ENCODE measurements around the gene ZNF599. TPM values are rescaled to one million over a fixed set of nuclear protein-coding genes. Genes with fewer than 3 reads are reported as not detected.

Gene ZNF599
- total RNA-seq, 1 experiment from 2014 or later, result 9.0 TPM

GRCh38 chr19:34731019-34731829 lies 41.8 kb downstream of the ZNF599 start:
- Histone ChIP-seq H3K4me3 (no peak overlapping the region), H3K36me3 (no peaks in the 10 kb centered on the region), H3K27me3 (no peaks in the 10 kb centered on the region), H3K9me3 (replicated peaks) (0 out of 2 replicates have a peak, but pooled peaks cover 4% of the 10 kb centered on the region), H3K4me1 (no peaks in the 10 kb centered on the region), H3K27ac (no peak overlapping the region)
- DNase-seq, result no peak

DNA sequence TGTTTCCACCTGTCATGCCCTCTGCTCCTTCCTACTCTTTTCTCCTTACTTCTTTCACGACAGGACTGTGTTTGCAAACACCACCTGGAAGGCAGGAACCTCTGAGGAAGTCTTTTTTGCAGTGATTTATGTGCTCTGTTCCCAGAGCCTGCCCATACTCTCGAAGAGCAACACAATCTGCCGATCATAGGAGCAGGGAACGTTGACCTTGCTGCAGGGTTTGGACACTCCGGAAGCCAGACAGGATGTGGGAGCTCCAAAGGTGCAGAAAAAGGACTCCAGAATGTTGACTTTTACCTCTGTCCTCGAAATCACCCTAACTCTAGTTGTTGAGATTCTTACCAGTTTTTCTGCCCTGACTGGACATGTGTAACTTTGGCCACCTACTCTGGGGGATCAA lies 47.6 kb downstream of the ZNF599 start:
- Histone ChIP-seq H3K4me3 (no peak overlapping the region), H3K27me3 (no peaks in the 10 kb centered on the region; the same call in 1 of the 2 replicates), H3K27ac (no peak overlapping the region), H3K9me3 (replicated peaks) (no peaks in the 10 kb centered on the region), H3K36me3 (no peaks in the 10 kb centered on the region), H3K4me1 (no peaks in the 10 kb centered on the region)
- DNase-seq, result no peak

DNA sequence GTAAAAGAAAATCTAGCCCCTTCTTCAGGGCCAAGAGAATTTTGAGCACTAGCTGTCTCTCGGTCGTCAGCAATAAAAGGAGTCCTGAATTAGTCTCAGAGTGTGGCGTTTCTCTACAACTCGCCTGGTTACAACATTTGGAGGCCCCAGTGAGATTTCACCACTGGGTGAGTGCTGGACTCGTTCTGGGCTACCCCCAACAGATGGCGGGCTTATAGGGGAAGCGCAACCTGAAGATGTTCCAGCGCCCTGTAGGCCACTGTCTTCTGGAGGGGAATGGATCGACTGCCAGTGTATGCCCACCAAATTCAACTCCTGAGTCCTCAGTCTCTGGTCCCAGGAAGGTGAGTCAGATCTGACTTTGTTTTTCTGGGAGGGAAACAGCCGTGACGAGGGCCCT lies 50.7 kb downstream of the ZNF599 start:
- no peak for DNase-seq
- Histone ChIP-seq H3K9me3 (replicated peaks) (no peaks in the 10 kb centered on the region), H3K36me3 (no peaks in the 10 kb centered on the region), H3K27ac (no peak overlapping the region), H3K4me3 (no peak overlapping the region), H3K27me3 (no peaks in the 10 kb centered on the region; the same call in 1 of the 2 replicates), H3K4me1 (no peaks in the 10 kb centered on the region)

- no peak for DNase-seq
- Histone ChIP-seq H3K4me3 (no peak overlapping the region), H3K36me3 (no peaks in the 10 kb centered on the region), H3K9me3 (replicated peaks) (peaks cover 3% of the 10 kb centered on the region; the same call in 1 of the 2 replicates), H3K27ac (no peak overlapping the region), H3K27me3 (no peaks in the 10 kb centered on the region), H3K4me1 (no peaks in the 10 kb centered on the region)
Observed at GRCh38 chr19:34715357-34715756, 57.7 kb downstream of the ZNF599 start.

DNA sequence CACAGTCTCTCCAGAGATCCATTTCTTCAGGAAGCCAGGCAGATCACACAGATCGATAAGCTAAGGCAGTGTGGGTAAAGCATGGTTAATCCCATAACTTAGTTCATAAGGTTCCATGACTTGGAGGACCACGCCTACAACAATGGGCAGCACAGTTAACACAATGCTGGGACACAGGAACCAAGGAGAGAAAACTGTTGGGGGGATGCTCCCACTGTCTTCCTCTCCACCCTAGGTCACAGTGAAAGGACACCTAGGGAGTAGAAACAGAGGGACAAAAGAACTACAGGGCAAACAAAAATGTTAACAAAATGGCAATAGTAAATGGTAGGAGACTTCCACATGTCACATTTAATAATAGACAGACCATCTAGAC lies 59.8 kb downstream of the ZNF599 start:
- Histone ChIP-seq H3K27me3 (no peaks in the 10 kb centered on the region), H3K4me1 (no peaks in the 10 kb centered on the region), H3K36me3 (no peaks in the 10 kb centered on the region), H3K27ac (no peak overlapping the region), H3K9me3 (replicated peaks) (peaks cover 3% of the 10 kb centered on the region; the same call in 1 of the 2 replicates), H3K4me3 (no peak overlapping the region)
- DNase-seq, result no peak

DNA sequence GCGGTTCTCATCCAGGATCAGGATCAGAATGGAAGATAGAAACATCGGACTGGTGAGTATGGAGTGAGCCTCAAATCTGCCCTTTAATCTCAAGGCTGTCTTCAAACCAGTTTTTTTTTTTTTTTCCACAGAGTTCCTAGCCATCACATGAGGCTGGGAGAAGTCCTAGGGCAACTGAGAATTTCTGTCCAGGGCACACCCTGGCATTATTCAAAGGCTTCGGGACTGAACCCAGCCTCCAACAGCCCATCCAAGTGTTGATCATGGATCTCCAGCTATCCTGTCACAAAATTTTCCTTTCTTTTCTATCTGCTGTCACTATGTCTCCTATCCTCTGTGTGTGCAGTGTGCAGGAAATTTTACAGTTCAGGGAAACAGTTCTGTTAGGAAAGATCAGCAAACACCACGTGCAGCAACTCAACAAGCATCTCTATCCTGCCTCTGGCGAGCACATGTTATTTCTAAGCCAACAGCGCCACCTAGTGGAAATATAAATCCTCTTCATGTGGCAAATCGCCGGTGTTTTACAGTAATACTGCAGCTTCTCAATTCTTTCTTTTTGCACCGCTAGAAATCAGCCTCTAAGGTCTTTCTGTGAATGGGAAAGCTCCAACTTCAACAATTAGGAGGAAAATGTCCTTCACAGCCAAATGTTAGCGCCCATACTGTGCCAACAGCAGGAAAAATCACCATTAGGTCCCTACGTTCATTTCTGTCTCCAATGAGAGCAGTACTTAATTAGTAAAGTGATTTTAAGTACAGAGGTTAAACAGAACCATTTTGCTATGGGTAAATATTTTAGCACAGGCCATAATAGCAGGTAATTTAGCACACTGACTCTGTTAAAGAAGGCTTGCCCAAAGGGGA lies 60.4 kb downstream of the ZNF599 start:
- peak; percentile 56 to 89 for DNase-seq

GRCh38 chr19:34711890-34712289 lies 61.1 kb downstream of the ZNF599 start:
- Histone ChIP-seq H3K27ac (no peak overlapping the region), H3K9me3 (replicated peaks) (peaks cover 4% of the 10 kb centered on the region), H3K4me3 (no peak overlapping the region), H3K27me3 (no peaks in the 10 kb centered on the region), H3K36me3 (no peaks in the 10 kb centered on the region), H3K4me1 (no peaks in the 10 kb centered on the region)
- DNase-seq, result no peak

More for the DNA sequence above, 60.4 kb downstream of the ZNF599 start:
- peaks cover 3% of the 10 kb centered on the region; the same call in 1 of the 2 replicates for H3K9me3 ChIP-seq (replicated peaks)
- H3K4me3 ChIP-seq, result no peak overlapping the region
- H3K27me3 ChIP-seq, result no peaks in the 10 kb centered on the region
- no peaks in the 10 kb centered on the region for H3K36me3 ChIP-seq
- H3K27ac ChIP-seq, result no peak overlapping the region
- H3K4me1 ChIP-seq, result no peaks in the 10 kb centered on the region

Other genes with a start within 250 kb of the ZNF599 start
- gene SCGB2B2, start 96.1 kb downstream of the ZNF599 start, total RNA-seq (2014; rRNA removed; shearing (Covaris generic)), result not detected in 2 replicates
- gene ZNF302, start 95.5 kb downstream of the ZNF599 start, total RNA-seq (2014; rRNA removed; shearing (Covaris generic)), result 38.4 and 47.7 TPM in 2 replicates
- gene ZNF181, start 39.0 kb downstream of the ZNF599 start, total RNA-seq (2014; rRNA removed; shearing (Covaris generic)), result 18.6 and 18.8 TPM in 2 replicates
- 2.8 and 3.8 TPM in 2 replicates for gene ZNF30, start 153.7 kb upstream of the ZNF599 start, total RNA-seq (2014; rRNA removed; shearing (Covaris generic))
- 1.6 and 2.1 TPM in 2 replicates for gene ZNF792, start 191.0 kb upstream of the ZNF599 start, total RNA-seq (2014; rRNA removed; shearing (Covaris generic))
- gene GRAMD1A, start 227.1 kb upstream of the ZNF599 start, total RNA-seq (2014; rRNA removed; shearing (Covaris generic)), result 45.5 and 49.4 TPM in 2 replicates